Mesodermal cell (in vitro differentiated cells): Measurements from ENCODE around the gene NYNRIN.

Experiments
- H3K27ac ChIP-seq: 2 replicates; pipeline ENCODE4 v1.7.0; 2013; ENCODE audit warnings: mild to moderate bottlenecking, low read depth, low read length, moderate library complexity; ENCODE audit not compliant: severe bottlenecking
- H3K36me3 ChIP-seq: 2 replicates; pipeline ENCODE4 v1.7.1; 2013; ENCODE audit warnings: mild to moderate bottlenecking, low read length, moderate library complexity; ENCODE audit not compliant: control insufficient read depth, insufficient read depth
- H3K4me1 ChIP-seq: one replicate; pipeline ENCODE4 v1.7.1; 2013; ENCODE audit warnings: mild to moderate bottlenecking, low read length; ENCODE audit not compliant: insufficient read depth, control insufficient read depth, poor library complexity, severe bottlenecking
- H3K4me3 ChIP-seq: 2 replicates; pipeline ENCODE4 v1.7.0; 2013; ENCODE audit warnings: low read length, control low read depth, mild to moderate bottlenecking; ENCODE audit not compliant: insufficient read depth, poor library complexity, severe bottlenecking; ENCODE audit errors: extremely low read depth
- H3K9me3 ChIP-seq: 2 replicates; pipeline ENCODE4 v1.7.1; 2013; ENCODE audit warnings: mild to moderate bottlenecking, low read length, moderate library complexity; ENCODE audit not compliant: control insufficient read depth
- WGBS, 2 experiments: methylation state at CpG; one replicate each; pipeline ENCODE4 v1.1.5; 2013; ENCODE audit warnings: missing lambda C conversion rate in 2 of 2; ENCODE audit not compliant: insufficient coverage in 2 of 2; 5-methylcytosine and 5-hydroxymethylcytosine counted together

Gene NYNRIN

DNA sequence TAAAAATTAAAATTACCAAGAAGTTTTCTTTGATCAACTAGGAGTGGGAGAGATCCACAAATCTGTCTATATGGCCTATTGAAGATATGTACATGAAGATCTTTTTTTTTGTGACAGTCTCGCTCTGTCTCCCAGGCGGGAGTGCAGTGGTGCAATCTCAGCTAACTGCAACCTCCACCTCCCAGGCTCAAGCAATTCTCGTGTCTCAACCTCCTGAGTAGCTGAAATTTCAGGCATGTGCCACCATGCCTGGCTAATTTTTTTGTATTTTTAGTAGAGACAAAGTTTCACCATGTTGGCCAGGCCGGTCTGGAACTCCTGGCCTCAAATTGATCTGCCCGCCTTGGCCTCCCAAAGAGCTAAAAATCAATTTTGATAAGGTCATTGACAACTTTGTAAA, 35.4 kb upstream of the NYNRIN start:
- Histone ChIP-seq H3K36me3 (no peaks in the 10 kb centered on the region), H3K4me1 (peaks cover 5% of the 10 kb centered on the region), H3K4me3 (no peak overlapping the region), H3K27ac (no peak overlapping the region), H3K9me3 (no peaks in the 10 kb centered on the region)
- WGBS, 2 experiments = 90 to 93% methylated on average over 2 to 4 of the region's 5 CpGs

DNA sequence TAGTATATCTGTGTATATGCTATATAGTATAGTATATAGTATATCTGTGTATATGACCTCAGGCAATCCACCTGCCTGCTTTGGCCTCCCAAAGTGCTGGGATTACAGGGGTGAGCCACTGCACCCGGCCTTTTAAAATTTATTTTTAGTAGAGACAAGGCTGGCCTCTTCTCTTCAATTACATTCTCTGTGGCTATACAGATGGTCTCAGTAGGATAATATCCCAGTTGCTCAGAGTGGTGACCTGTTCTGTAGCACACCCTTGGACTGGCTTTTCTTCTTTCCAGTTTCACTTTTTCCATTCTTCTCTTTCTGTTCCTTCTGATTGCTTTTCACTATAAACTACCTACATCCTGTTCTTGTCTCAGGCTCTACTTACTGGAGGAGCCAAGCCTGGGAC, 34.0 kb upstream of the NYNRIN start:
- H3K4me1 ChIP-seq = peaks cover 5% of the 10 kb centered on the region
- H3K27ac ChIP-seq = no peak overlapping the region
- WGBS, 2 experiments = no CpG with 5 or more reads among the region's 1 CpG
- no peaks in the 10 kb centered on the region for H3K9me3 ChIP-seq
- H3K4me3 ChIP-seq = no peak overlapping the region
- H3K36me3 ChIP-seq = peaks cover 1% of the 10 kb centered on the region

DNA sequence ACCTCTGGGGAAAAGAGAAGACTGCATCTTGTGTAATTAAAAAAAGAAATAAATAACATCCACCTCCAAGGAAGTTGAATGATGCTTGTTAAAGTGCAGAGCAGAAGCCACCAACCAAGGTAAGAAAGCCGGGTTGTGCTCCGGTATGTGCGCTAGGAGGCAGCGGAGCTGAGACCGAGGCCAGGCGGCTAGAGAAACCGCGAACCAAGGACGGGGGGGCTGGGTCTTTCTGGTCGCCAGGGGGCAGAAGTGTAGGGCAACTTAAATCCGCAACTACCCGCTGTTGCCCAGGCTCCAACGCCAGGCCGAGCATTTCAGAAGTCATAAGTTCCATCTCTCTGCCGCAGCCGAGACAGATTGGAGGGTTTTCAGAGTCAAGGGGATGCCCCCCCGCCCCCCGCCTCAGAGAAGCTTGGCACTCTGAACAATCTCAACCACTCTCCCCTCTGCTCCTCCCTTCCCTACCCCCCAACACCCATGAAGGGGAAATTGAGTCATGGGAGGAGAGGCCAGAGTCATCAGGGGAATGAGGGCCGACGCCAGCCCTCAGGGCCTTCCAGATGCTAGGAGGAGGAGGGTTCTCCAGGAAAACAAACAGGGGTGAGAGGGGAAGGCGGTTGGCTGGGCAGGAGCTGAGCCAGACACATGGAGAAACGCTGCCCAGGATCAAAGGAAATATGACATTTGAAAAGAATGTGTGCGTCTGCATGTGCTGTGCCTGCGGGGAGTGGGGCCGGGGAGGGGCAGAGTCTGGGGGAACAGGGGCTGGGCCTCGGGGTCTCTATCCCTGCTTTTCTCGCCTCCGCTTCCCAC, 33.0 kb upstream of the NYNRIN start:
- WGBS, 2 experiments = 0 to 6% methylated on average over 8 to 21 of the region's 28 CpGs
- Histone ChIP-seq H3K4me1 (peaks cover 5% of the 10 kb centered on the region), H3K27ac (peak overlapping the region; percentile 93), H3K9me3 (no peaks in the 10 kb centered on the region), H3K36me3 (peaks cover 11% of the 10 kb centered on the region), H3K4me3 (peak overlapping the region; percentile 98)

DNA sequence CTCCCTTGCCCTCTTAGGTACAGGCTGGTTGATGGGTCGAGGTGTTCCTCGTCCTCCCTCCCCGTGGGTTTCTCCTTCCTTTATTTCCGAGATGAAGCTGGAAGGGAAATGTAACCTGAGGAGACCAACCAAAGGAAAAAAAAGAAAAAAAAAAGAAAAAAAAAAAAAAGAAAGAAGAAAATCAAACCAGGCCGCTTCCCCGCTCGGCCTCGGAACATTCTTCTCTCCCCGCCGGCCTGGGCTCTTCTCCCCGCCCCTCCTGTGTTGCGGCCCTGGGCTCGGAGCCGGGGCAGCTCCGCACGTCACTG, 32.4 kb upstream of the NYNRIN start:
- 3% methylated on average over 6 of the region's 16 CpGs; no CpG with 5 or more reads in 1 of the 2 experiments for WGBS, 2 experiments
- H3K9me3 ChIP-seq = no peaks in the 10 kb centered on the region
- peaks cover 5% of the 10 kb centered on the region for H3K4me1 ChIP-seq
- peaks cover 16% of the 10 kb centered on the region for H3K36me3 ChIP-seq
- H3K27ac ChIP-seq = peak overlapping the region; percentile 93
- H3K4me3 ChIP-seq = peak overlapping the region; percentile 98

DNA sequence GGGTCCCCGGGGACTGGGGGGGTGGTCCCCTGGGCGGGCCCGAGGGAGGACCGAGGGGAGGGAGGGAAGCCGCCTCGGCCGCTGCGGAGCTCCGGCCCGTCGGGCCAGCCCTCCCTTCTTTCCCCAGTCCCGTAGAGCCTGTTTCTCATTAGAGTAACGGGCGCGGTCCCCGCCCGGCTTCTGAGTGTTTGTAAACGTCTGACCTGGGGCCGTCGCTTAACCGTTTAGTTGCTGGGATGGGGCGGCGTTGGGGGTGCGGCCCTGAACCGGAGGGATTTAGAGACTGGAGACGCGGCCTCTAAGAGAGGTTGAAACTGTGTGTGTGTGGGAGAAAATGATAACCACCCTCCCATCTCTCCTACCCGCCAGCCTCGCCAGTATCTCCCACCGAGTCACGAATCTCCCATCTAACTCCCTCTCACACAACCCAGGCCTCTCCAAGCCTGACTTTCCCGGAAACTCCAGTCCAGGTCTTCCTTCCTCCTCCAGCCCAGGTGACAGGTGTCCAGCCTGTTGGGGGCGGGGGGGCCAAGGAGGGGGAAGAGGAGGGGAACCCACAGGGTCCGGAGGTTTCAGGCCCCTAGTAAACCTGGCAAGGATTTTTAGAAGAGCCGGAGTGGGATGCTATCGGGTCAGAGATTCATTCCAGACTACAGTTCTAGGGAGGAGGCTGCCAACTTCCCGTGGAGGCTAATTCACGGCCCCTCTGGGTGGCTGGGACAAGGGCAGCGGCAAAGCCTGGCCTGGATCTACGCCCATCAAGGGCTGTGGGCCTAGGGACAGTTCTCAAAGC, 31.9 kb upstream of the NYNRIN start:
- no peaks in the 10 kb centered on the region for H3K9me3 ChIP-seq
- peak overlapping the region; percentile 93 for H3K27ac ChIP-seq
- 0 to 1% methylated on average over 14 to 24 of the region's 40 CpGs for WGBS, 2 experiments
- H3K4me1 ChIP-seq = peaks cover 5% of the 10 kb centered on the region
- peaks cover 22% of the 10 kb centered on the region for H3K36me3 ChIP-seq
- H3K4me3 ChIP-seq = peak overlapping the region; percentile 98

DNA sequence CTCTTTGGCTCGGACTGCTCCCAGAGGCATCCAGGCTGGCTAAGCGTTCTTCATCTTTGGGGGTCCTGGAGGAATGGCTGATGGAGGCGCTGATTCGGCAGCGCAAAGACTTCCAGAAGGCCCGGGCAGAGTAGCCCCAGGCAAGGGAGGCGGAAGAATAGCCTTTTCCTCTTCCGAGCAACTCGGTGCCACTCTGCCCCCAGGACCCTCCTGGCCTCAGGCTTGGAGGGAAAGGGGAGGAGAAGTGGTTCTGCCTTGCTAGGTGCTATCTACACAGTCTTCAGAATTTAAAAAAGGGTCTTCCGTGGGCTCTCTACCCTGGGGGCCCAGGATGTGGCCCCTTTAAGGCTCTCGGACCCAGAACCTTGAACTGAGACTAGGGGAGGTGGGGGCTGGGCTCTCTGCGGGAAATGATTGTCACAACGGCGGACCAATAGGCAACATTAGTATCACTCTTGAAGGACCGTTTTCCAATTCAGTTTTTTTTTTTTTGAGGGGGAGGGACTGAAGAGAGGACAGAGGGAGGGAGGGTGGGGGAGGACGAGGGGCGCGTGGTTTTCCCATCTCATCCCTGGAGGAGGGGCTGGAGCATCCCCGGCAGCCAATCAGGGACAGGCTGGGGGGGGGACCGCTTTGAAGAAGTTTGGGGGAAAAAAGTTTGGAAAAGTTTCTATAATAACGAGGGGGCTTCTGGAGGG, 31.1 kb upstream of the NYNRIN start, which contains the start of gene NFATC4:
TSS of gene NFATC4 (plus strand) at position 671 of the 698 bp plus-strand sequence. CDS start 157 bp downstream, outside the sequence.
- H3K4me3 ChIP-seq = peak within 1 kb of the TSS; percentile 98
- H3K27ac ChIP-seq = peak within 1 kb of the TSS; percentile 93
- WGBS, 2 experiments = 0 to 3% methylated on average over 6 to 14 of the region's 21 CpGs
- peaks cover 5% of the 10 kb centered on the region for H3K4me1 ChIP-seq
- peaks cover 29% of the 10 kb centered on the region for H3K36me3 ChIP-seq
- no peaks in the 10 kb centered on the region for H3K9me3 ChIP-seq

DNA sequence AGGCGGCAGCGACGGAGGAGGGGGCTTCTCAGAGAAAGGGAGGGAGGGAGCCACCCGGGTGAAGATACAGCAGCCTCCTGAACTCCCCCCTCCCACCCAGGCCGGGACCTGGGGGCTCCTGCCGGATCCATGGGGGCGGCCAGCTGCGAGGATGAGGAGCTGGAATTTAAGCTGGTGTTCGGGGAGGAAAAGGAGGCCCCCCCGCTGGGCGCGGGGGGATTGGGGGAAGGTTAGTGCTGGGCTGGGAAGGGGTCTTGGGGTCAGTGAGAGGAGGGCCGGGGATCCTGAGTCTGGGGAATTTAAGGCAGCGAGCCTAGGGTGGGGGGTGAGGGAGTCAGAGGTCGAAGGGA, 30.6 kb upstream of the NYNRIN start:
- Histone ChIP-seq H3K4me1 (peaks cover 5% of the 10 kb centered on the region), H3K4me3 (peak overlapping the region; percentile 98), H3K9me3 (no peaks in the 10 kb centered on the region), H3K27ac (peak overlapping the region; percentile 18), H3K36me3 (peaks cover 34% of the 10 kb centered on the region)
- 0% methylated on average over 1 to 8 of the region's 15 CpGs for WGBS, 2 experiments

DNA sequence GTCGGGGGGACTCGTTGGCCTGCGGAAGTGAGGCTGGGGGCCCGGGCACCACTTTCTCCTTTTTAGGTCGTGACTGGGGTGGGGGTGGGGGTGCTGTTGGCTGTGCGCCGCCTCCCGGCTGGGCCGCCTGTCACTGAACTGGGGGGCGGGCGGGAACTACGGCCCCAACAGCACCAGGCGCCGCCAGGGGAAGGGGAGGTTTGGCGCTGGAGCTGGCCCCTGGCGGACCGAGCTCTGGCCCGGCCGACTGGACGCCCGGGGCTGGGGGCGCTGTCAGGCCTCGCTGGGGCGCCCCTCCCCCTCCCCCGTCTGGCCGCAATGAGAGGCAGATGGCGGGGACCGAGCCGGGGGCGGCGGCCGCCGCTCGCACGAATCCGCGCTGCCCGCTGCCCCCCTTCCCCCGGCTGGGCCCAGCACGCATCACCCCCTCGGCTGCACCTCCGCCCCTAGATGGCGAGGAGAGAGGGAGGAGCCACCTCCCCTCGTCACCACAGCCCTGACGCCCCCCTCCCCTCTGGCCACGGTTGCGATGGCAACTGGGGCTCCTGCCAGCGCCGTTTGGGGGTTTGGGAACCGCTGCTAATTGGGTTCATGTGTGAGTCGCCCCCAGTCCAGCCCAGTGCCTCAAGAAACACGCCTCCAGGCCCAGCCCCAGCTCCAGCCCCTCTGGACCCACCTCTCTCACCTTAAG, 30.1 kb upstream of the NYNRIN start:
- Histone ChIP-seq H3K9me3 (no peaks in the 10 kb centered on the region), H3K27ac (peak overlapping the region; percentile 16), H3K4me1 (peaks cover 5% of the 10 kb centered on the region), H3K36me3 (peaks cover 39% of the 10 kb centered on the region), H3K4me3 (peak overlapping the region; percentile 98)
- WGBS, 2 experiments = 5 to 11% methylated on average over 4 to 26 of the region's 52 CpGs

DNA sequence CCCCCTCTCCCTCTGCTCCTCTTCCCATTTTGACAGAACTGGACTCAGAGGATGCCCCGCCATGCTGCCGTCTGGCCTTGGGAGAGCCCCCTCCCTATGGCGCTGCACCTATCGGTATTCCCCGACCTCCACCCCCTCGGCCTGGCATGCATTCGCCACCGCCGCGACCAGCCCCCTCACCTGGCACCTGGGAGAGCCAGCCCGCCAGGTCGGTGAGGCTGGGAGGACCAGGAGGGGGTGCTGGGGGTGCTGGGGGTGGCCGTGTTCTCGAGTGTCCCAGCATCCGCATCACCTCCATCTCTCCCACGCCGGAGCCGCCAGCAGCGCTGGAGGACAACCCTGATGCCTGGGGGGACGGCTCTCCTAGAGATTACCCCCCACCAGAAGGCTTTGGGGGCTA, 29.3 kb upstream of the NYNRIN start:
- 92 to 94% methylated on average over 8 to 15 of the region's 20 CpGs for WGBS, 2 experiments
- peaks cover 5% of the 10 kb centered on the region for H3K4me1 ChIP-seq
- H3K4me3 ChIP-seq = peak overlapping the region; percentile 98
- H3K36me3 ChIP-seq = peaks cover 47% of the 10 kb centered on the region
- H3K9me3 ChIP-seq = no peaks in the 10 kb centered on the region
- H3K27ac ChIP-seq = no peak overlapping the region
